BJ (cell line): Measurements from ENCODE around the gene HIVEP3. TPM values are rescaled to one million over a fixed set of nuclear protein-coding genes. Genes with fewer than 3 reads are reported as not detected.

Experiments
- CTCF ChIA-PET: fragments of 350-600 bp; formaldehyde crosslinking; extraction: SDS; loops from one replicate; lab custom pipeline; 2021; ENCODE audit warnings: antibody characterized with exemption, inconsistent platforms; lab: Yijun Ruan, JAX
- POLR2A ChIA-PET: fragments of 300-600 bp; sonication (Branson Sonifier 250); formaldehyde crosslinking; extraction: SDS; loops from one replicate; lab custom pipeline; 2021; ENCODE audit warnings: antibody characterized with exemption; lab: Charles Lee
- DNase-seq: peaks from one replicate; pipeline ENCODE4 v3.0.0-alpha.2; 2011; ENCODE audit warnings: low read depth
- H3K27me3 ChIP-seq: 2 replicates; pipeline ENCODE4 v1.6.0; 2011; ENCODE audit warnings: low read length; ENCODE audit not compliant: control insufficient read depth, insufficient read depth
- H3K36me3 ChIP-seq: 2 replicates; pipeline ENCODE4 v1.5.1; 2011; ENCODE audit warnings: low read length; ENCODE audit not compliant: control insufficient read depth, insufficient read depth
- H3K4me3 ChIP-seq: 2 replicates; pipeline ENCODE4 v1.5.1; 2011; ENCODE audit warnings: low read depth, mild to moderate bottlenecking, control low read depth, low read length
- CTCF ChIP-seq: IDR thresholded peaks from 2 replicates; pipeline ENCODE4 v1.5.1; 2011; ENCODE audit warnings: low read depth, mild to moderate bottlenecking, control low read depth, inconsistent platforms, low read length, moderate library complexity; ENCODE audit not compliant: insufficient read depth
- polyA plus RNA-seq: library from polyadenylated mRNA; depleted of rRNA; stranded (reverse); fragments of >200 nt; gene quantifications from 2 replicates; pipeline ENCODE4 v1.2.3, GENCODE V29; 2011

Gene HIVEP3
- polyA plus RNA-seq, 1 experiment, result 4.0 TPM

GRCh38 chr1:41487126-41488039 is 431.3 kb downstream of the HIVEP3 start:
- no peaks in the 10 kb centered on the region; the same call in 1 of the 2 replicates for H3K27me3 ChIP-seq
- DNase-seq, result no peak

GRCh38 chr1:41486371-41487125 is 432.2 kb downstream of the HIVEP3 start:
- Histone ChIP-seq H3K36me3 (no peaks in the 10 kb centered on the region), H3K4me3 (no peak overlapping the region), H3K27me3 (no peaks in the 10 kb centered on the region; the same call in 1 of the 2 replicates)
- no peak for DNase-seq
- POLR2A ChIA-PET, result no interaction called here
- CTCF ChIA-PET, result interaction anchor here (1.0 to 1.6 kb wide), 2 partner anchors 53 to 54 kb away, joined by 3 to 4 read pairs; no protein-coding TSS in a partner anchor
- no peak for TF ChIP-seq CTCF

More at GRCh38 chr1:41487126-41488039, 431.3 kb downstream of the HIVEP3 start:
- Histone ChIP-seq H3K36me3 (no peaks in the 10 kb centered on the region), H3K4me3 (no peak overlapping the region)
- CTCF ChIA-PET, result interaction anchor here (1.0 to 1.6 kb wide), 3 partner anchors 29 to 54 kb away, joined by 3 to 4 read pairs (median 3); no protein-coding TSS in a partner anchor
- POLR2A ChIA-PET, result no interaction called here
- no peak for TF ChIP-seq CTCF

GRCh38 chr1:41486053-41486370 is 432.7 kb downstream of the HIVEP3 start:
- Histone ChIP-seq H3K36me3 (no peaks in the 10 kb centered on the region), H3K27me3 (no peaks in the 10 kb centered on the region; the same call in 1 of the 2 replicates), H3K4me3 (no peak overlapping the region)
- TF ChIP-seq CTCF, result no peak
- ChIA-PET POLR2A (no interaction called here), CTCF (interaction anchor here (1.0 kb wide), 1 partner anchor 55 kb away, joined by 3 read pairs; no protein-coding TSS in a partner anchor)
- DNase-seq, result no peak

GRCh38 chr1:41485605-41486004 is 433.1 kb downstream of the HIVEP3 start:
- no peak for DNase-seq
- POLR2A ChIA-PET, result no interaction called here
- Histone ChIP-seq H3K36me3 (no peaks in the 10 kb centered on the region), H3K4me3 (no peak overlapping the region), H3K27me3 (no peaks in the 10 kb centered on the region; the same call in 1 of the 2 replicates)
- TF ChIP-seq CTCF, result no peak
- CTCF ChIA-PET, result interaction anchor here (4.6 kb wide), 1 partner anchor 7 kb away, joined by 23 read pairs; no protein-coding TSS in a partner anchor
